ENCODE data around the gene CPED1.
"Not testable (repeated sequence)": the region's sequence is repeated elsewhere in the genome, so short reads cannot be mapped to it uniquely, and the experiment has no call there.

Gene CPED1

DNA sequence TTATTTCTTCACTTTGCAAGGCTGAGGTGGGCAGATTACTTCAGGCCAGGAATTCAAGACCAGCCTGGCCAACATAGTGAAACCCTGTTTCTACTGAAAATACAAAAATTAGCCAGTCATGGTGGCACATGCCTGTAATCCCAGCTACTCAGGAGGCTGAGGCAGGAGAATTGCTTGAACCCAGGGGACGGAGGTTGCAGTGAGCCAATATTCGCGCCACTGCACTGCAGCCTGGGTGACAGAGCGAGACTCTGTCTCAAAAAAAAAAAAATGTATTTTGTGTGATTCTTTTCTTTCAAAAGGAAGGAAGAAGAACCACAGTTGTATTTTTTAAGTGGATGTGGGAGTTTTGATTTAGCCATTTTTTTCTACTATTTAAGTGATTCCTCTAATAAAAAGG is 195.4 kb downstream of the CPED1 start:
- not testable (repeated sequence) for DNase-seq (ENCODE audit: low read depth)

DNA sequence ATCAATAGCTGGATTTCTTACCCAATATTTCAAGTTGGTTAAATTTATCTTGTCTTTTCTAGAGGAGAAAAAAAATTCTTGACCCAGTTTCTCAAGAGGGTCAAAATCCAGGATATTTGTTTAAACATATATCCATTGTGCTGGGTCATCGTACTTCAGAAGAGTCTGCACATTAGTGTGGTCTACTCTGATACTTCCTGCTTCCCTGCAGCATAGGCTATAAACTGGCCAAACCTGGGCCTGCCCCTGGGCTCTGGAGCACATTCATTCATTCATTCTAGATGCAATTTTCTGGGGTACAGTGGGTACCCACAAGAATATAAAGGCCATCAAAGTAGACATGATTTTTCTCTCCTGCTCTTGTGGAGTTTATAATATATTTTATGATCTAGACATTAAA is 198.2 kb downstream of the CPED1 start:
- no peak for DNase-seq (ENCODE audit: low read depth)

DNA sequence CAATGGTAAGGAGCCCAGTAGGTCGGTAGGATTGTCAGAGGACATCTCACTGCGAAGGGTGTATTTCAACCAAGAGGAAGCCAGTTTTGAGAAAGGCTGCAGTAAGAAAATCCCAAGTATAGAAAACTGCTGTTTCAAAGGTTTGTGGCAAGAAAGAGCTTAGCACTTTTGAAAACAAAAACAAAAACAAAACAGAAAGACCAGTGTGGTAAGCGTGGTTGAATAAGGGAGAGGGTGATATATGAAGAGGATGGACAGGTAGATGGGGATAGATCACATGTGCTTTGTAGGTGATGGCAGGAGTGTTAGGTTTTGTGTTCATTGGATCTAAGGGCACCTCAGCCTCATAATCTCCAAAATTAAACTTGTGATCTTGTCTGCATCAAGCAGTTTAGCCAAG is 198.7 kb downstream of the CPED1 start:
- no peak for DNase-seq (ENCODE audit: low read depth)

DNA sequence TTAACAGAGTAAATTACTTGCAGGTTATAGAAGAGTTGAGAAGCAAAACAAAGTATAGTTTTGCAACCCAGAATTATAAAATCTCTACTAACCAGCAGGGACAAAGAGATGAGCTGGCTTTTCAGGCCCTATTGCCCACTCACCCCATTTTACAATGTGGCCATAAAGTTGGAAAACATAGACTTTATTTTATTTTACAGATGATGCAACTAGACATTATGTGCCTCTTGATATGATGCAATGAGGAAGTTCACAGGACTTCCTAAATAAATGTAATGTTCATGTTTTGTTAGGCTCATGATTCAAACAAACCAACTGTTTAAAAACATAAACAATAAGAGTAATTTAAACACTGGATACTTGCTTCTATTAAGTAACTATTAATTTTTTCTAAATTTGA is 199.2 kb downstream of the CPED1 start:
- no peak for DNase-seq (ENCODE audit: low read depth)

DNA sequence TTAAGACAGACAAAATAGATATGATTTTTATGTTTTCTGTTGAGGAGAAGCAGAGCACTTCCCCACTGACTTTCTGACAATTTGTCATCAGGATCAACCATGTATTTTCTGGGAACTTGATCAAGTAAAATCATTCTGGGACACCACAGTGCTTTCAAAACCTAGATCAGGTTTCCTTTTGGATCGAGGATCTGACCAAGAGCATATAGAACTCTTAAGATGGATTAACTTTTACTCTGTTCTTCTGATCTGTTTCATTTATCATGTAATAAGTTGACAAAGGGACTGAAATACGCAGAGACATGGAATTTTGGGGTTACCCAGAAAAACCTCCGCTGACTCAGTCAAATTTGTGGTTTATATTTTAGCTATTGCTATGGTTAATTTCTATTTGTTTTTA is 204.3 kb downstream of the CPED1 start:
- no peak for DNase-seq (ENCODE audit: low read depth)

DNA sequence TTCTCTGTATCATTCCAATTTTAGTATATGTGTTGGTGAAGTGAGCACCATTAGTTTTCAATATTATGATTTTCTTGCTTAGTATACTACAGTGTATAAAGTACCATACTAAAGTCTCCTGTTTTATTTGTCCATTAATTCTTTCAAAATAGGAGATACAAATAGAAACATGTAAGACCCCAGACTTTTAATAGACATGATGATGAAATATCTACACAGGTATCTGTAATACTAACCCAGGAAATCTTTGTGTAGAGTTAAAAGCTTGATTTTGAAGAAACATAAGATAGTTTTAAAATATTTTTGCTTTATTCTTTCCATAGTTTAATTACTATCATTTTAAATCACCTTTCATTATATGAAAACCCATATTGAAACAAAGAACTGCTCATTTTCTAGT is 206.5 kb downstream of the CPED1 start:
- DNase-seq (ENCODE audit: low read depth) = no peak

DNA sequence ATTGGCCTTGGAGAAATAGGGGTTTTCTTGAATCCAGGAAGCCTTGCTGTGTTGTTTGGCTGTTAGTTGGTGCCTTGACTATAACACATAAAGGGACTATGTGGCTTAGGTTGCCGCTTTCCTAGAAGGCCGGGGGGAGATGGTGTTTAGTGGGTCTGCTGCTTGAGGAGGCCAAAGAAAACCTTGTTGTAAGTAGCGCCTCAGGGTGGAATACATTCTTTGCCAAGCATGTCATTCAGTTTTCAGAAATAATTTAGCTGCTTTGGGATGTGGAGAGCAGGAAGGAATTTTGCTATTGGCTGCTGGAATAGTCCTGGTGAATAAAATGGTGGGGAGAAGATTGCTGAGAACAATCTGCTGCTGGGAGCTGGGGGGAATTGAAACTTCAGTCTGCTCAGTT is 207.4 kb downstream of the CPED1 start:
- DNase-seq (ENCODE audit: low read depth) = no peak

DNA sequence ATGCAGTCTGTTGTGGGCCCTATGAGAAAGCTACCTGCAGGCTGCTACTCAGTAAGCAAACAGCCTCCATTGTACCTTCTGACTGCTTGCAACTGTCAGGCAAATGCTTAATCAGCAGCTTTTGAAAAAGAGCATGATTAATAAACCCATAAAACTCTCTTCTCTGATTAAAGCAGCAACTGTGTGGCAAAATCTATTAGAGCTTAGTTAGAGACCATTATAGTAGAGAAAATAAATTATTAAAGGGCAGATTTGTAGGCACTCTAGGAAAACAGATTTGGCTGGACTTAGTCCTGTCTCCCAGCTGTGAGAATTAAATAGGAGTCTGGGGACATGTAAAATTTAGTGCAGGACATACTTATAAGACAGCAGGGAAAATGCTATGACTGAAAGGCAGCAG is 207.8 kb downstream of the CPED1 start:
- DNase-seq (ENCODE audit: low read depth) = no peak

DNA sequence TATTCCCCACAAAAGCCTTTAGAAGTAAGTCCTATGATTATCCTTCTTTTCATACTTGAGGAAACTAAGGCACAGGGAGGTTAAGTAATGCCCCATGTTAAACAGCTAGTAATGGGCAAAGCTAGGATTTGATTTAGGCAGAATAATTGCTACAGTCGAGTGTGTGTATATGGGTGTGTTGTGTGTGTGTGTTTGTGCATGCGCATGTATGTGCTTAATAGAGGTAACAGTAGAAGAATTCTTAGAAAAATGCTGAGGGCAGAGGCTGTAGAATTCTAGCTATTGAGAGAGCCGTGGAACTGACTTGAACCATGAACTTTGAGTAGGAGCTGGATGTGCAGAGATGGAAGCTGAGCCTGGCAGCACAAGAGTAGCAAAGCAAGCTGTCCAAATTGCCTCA is 208.9 kb downstream of the CPED1 start:
- DNase-seq (ENCODE audit: low read depth) = no peak

DNA sequence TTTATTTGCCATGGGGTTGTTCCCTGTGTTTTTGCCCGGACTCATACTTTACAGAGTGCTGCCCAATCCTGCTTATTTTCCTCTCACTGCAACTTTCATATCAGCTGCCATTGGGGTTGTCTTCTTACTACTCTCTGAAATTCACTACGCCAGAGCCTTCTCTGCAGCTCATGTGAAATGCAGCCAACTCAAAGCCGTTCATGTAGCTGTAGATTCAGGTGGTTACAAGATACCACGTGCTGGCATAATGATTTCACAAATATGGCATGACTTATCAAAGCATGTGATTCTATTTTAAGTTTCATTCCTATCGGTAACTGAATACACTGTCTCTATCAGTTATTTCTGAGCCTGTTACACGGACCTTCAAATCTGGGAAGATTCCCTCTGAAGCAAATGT is 210.0 kb downstream of the CPED1 start:
- DNase-seq (ENCODE audit: low read depth) = no peak

DNA sequence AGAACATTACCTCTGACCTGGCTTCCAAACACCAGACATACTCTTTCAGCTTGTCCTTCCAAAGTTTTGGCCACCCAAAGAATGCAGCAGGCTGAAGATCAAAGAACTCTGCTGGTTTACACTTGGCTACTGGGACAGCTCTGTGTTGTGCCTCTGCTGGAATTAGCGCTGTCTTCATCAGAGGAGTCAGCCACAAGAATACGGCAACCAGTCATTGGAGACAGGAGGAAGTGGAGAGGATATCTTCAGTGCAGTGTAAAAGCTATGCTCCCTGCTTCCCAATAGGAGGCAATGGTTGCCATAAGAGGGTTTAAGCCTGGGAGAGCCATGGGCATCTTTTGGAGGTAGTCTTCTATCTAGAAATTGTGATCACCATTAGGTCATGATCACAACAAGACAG is 213.6 kb downstream of the CPED1 start:
- no peak for DNase-seq (ENCODE audit: low read depth)

DNA sequence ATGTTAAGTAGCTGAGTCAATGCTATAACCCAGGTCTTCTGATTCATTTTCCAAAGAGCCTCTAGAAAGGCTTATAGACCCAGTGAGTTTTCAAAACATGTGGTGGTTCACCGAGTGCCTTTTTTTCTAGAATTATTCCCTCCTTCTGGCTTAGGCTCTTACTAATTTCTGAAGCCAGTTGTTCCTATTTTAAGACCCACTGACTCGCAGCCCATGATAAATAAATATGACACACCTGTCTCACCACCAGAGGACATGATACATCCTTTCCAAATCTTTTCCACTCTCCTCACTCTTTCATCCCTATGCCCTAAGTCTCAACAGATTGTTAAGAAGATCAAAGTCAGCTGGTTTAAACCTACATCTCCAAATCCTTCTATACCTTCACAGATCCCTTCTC is 214.3 kb downstream of the CPED1 start:
- DNase-seq (ENCODE audit: low read depth) = no peak

DNA sequence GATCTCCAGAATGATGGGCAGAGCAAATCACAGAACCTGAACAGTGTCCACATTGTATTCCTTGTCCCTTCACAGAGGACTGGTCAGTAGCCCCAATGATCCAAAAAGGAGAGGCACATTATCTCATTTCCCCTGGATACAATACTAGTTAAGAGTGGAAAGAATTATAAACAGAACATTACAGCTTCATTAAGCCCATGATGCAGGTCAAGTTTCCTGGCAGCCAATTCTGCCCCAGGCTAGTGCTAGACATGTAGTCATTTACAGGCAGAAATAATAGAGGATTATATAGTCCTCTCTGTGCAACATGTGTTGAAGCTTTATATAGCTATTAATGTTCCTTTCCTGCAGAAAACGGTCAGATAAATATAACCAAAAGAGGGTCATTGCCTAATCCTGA is 216.0 kb downstream of the CPED1 start:
- DNase-seq (ENCODE audit: low read depth) = no peak

DNA sequence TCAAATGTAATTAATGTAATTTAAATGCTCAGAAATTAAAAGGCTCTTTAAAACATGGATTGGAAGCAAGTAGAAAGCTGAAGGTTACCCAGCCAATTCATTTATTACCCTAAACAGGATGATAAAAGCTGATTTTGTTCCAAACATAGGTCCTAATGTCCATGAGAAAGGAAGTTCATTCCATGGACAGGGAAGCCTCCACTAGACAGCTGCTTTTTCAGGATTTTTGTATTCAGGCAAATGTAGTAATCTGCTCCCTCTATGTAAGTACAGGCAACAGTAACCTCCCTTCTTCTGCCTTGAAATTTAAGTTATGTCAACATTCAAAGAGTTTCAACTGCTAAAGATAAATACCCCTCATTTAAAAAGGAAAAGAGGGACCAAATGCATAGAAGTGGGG is 217.3 kb downstream of the CPED1 start:
- no peak for DNase-seq (ENCODE audit: low read depth)

DNA sequence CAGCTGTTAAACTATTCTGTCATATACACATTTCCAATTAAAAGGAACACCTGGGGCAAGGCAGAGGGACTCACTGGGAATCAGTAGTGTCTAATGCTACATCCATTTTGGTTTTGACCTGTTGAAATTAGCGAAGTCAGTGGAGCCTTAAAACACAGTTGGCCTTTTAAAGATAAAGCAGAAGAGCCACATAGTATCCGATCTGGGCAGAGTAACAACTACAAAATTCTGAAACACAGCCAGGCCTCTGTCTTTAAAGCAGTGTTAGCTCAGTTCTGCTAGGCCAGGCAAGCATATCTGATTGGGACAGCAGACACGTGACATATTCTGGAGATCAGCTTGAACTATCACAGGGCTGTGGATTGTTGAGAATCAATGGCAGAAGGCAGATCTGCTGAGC is 222.7 kb downstream of the CPED1 start:
- DNase-seq (ENCODE audit: low read depth) = no peak

DNA sequence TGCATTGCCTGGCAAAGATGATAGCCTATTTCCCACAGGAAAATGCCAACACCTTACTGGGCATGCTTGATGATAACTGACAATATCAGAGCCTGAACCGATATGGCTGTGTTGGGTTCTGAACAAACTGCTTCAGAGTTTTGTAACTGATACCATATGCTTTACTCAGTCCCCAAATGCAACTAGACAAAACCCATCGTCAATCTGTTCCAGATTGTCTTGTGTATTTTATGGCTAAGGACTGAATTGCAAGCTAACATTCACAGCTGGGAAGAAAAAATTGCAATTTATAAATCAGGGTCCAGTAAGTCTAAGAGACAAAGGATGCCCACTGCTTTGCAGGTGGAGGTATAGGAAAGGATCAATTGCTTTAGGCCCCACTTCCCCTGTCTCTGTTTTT is 223.5 kb downstream of the CPED1 start:
- DNase-seq (ENCODE audit: low read depth) = no peak

DNA sequence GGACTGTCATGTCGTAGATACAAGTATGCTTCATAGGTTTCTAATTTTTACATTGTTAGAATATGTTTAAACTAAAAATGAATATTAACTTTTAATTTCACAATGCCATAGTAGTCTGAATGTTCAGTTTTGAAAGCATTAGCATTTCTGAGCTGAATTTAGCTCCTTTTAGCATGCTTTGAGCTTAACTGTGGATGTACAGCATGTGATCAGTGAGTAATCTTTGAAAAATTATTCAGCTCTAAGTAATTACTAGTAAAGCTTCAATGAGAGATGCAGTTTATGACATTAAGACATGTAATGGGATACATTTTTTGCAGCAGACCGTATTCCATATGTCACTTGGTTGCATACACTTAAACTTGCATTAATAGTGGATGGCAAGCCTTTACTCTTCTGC is 226.1 kb downstream of the CPED1 start:
- no peak for DNase-seq (ENCODE audit: low read depth)

DNA sequence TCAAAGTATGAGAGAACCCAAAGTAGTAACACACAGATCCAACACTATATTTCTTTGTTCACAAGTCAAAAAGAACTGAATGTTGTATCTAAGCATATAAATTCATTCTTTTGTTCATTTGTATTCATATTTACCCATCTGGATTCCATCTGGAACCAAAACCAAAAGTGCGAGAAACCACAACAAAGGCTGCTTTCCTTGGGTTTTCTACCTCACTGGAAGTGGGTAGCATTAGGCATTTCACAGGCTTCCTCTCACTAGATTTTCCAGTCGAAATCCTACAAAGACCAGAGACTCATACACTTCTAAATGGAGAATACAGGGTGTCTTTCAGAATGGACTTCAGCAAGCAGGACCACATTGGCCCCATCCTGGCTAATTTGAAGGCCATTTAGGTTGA is 230.5 kb downstream of the CPED1 start:
- no peak for DNase-seq (ENCODE audit: low read depth)

DNA sequence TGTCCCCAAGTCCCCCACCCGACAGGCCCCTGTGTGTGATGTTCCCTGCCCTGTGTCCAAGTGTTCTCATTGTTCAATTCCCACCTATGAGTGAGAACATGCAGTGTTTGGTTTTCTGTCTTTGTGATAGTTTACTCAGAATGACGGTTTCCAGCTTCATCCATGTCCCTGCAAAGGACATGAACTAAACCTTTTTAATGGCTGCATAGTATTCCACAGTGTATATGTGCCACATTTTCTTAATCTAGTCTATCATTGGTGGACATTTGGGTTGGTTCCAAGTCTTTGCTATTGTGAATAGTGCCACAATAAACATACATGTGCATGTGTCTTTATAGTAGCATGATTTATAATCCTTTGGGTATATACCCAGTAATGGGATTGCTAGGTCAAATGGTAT is 232.6 kb downstream of the CPED1 start:
- not testable (repeated sequence) for DNase-seq (ENCODE audit: low read depth)

DNA sequence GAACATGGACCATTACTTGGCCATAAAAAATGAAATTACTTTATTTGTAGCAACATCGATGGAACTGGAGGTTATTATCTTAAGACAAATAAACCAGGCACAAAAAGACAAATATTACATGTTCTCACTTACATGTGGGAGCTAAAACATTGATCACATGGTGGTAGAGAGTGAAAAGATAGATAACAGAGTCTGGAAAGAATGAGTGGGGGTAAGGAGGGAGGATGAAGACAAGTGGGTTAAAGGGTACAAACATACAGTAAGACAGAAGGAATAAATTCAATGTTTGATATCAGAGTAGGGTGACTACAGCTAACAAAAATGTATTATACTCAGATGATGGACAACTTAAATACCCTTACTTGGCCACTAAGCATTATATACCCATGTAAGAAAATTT is 240.3 kb downstream of the CPED1 start:
- DNase-seq (ENCODE audit: low read depth) = no peak

DNA sequence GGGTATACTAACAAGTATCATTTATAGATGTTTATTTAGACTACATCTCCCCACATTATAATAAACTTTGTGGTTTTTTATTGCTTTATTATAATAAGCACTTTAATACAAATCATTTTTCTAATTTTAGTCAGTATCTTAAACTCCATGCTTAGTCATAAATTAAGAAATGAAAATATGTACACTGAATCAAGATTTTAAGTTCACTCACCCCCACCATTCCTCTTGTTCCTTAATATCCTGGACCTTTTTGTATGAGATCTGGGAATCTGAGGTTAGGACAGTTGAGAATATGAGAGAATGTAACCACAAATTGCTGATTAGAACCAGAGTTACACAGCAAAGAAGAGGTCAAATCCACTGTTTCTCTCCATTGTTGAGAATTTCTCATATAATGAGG is 246.7 kb downstream of the CPED1 start:
- DNase-seq (ENCODE audit: low read depth) = no peak

DNA sequence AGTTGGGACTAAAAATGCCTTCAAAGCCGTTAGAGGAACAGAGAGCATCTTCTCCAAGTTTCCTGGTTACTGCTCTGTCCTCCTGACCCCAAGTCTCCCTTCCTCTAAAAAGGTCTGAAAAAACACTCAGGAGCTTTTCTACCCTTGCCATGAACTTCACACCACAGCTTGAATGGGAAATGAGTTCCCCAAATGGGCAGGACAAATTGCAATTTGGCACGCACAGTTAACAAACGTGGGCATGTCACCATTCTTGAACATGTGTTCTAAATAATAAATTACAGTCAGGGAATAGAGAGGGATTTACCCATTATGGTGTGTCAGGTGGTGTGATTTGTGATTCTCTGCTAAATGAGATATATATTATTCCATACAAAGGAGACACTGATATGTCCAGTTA is 249.1 kb downstream of the CPED1 start:
- DNase-seq (ENCODE audit: low read depth) = no peak

DNA sequence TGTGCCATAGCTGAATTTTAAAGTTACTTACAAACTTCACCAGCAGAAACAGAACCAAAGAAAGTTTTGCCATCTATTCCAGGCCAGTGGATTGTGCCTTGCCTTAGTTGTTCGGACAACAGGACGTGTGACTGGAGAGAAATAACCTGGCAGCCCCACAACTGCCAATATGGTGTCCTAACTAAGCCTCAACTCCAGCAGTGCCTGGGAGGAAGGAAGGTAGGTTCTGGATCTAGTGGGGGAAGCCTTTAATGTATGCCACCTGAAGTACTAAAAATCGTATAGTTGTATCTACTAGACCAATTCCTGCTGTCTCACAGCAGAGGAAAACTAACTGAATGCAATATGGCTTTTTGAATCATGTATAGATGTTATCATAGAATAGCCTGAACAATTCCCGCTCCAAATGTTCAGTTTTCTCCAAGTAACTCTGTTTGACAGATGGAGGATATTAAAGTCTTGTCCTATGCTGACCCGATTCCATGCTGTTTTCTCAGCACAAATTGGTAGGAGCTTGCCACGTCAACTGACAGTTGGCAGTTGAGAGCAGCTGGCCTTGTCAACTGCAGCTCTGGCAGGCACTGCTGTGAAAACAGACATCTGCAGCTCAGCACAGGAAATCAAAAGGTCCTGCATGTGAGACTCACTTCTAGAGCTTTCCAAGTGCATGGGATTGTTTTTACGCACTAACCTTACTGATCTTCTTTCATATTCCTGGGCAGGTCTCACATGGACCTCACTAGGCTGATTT is 255.8 kb downstream of the CPED1 start:
- DNase-seq (ENCODE audit: low read depth) = no peak

DNA sequence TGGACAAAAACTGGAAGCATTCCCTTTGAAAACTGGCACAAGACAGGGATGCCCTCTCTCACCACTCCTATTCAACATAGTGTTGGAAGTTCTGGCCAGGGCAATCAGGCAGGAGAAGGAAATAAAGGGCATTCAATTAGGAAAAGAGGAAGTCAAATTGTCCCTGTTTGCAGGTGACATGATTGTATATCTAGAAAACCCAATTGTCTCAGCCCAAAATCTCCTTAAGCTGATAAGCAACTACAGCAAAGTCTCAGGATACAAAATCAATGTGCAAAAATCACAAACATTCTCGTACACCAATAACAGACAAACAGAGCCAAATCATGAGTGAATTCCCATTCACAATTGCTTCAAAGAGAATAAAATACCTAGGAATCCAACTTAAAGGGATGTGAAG is 262.9 kb downstream of the CPED1 start:
- not testable (repeated sequence) for DNase-seq (ENCODE audit: low read depth)

Measured in non-pigmented ciliary epithelial cell (primary cell).